Smooth muscle cell (in vitro differentiated cells): ENCODE results near the gene OGA. TPM values are rescaled to one million over a fixed set of nuclear protein-coding genes. Genes with fewer than 3 reads are reported as not detected.

Source experiments
- DNase-seq: peaks from one replicate; lab custom pipeline; 2025; ENCODE audit not compliant: unreplicated experiment; lab: John Stamatoyannopoulos, UW
- H2AFZ ChIP-seq: fragments of 200-600 bp; sonication (generic); 2 replicates; pipeline ENCODE4 v1.6.0; 2016; ENCODE audit warnings: antibody characterized with exemption, low read depth, mild to moderate bottlenecking
- H3F3A ChIP-seq: fragments of 200-600 bp; sonication (generic); 2 replicates; pipeline ENCODE4 v1.6.0; 2017; ENCODE audit warnings: antibody characterized with exemption, low read depth
- H3K27ac ChIP-seq: fragments of 200-600 bp; sonication (generic); 2 replicates; pipeline ENCODE4 v1.5.1; 2016; ENCODE audit warnings: low read depth, mild to moderate bottlenecking
- H3K27me3 ChIP-seq: fragments of 200-600 bp; sonication (generic); 2 replicates; pipeline ENCODE4 v1.6.1; 2016; ENCODE audit warnings: low read depth, mild to moderate bottlenecking
- H3K36me3 ChIP-seq: fragments of 200-600 bp; sonication (generic); 2 replicates; pipeline ENCODE4 v1.5.1; 2016; ENCODE audit warnings: low read depth
- H3K4me1 ChIP-seq: fragments of 200-600 bp; sonication (generic); 2 replicates; pipeline ENCODE4 v1.5.1; 2016; ENCODE audit warnings: low read depth
- H3K4me2 ChIP-seq: fragments of 200-600 bp; sonication (generic); 2 replicates; pipeline ENCODE4 v1.6.0; 2016; ENCODE audit warnings: mild to moderate bottlenecking
- H3K4me3 ChIP-seq: fragments of 200-600 bp; sonication (generic); 2 replicates; pipeline ENCODE4 v1.5.1; 2016; ENCODE audit warnings: mild to moderate bottlenecking
- H3K79me2 ChIP-seq: fragments of 200-600 bp; sonication (generic); 2 replicates; pipeline ENCODE4 v1.6.0; 2016; ENCODE audit warnings: low read depth, mild to moderate bottlenecking
- H3K9ac ChIP-seq: fragments of 200-600 bp; sonication (generic); 2 replicates; pipeline ENCODE4 v1.6.0; 2016; ENCODE audit warnings: low read depth
- H3K9me3 ChIP-seq: fragments of 200-600 bp; sonication (generic); replicated peaks from 2 replicates; pipeline ENCODE4 v1.5.1; 2016; ENCODE audit warnings: low read depth
- H4K20me1 ChIP-seq: fragments of 200-600 bp; sonication (generic); 2 replicates; pipeline ENCODE4 v1.6.0; 2016; ENCODE audit warnings: low read depth
- WGBS: methylation state at CpG from one replicate; pipeline ENCODE4 v1.1.7; 2016; ENCODE audit warnings: low lambda C conversion rate; 5-methylcytosine and 5-hydroxymethylcytosine counted together
- polyA plus RNA-seq: library from polyadenylated mRNA; unstranded; fragments of >200 nt; fragmentation: Nextera tagmentation; extraction: Ambion mirVana; gene quantifications from 2 replicates; pipeline ENCODE4 v1.2.1, GENCODE V29; 2016
- total RNA-seq: library from RNA; depleted of rRNA; stranded (reverse); fragments of >200 nt; gene quantifications from 2 replicates; pipeline ENCODE4 v1.2.3, GENCODE V29; 2014
- TF ChIP-seq, protein P1 (sequence below): fragments of 200-600 bp; sonication (generic); IDR thresholded peaks from 2 replicates; pipeline ENCODE4 v1.5.1; 2017; ENCODE audit warnings: borderline replicate concordance, mild to moderate bottlenecking, antibody characterized with exemption; ENCODE audit not compliant: insufficient read depth, poor library complexity, severe bottlenecking

The OGA gene
- total and polyA plus RNA-seq, 2 experiments from 2014 or later, result 54.8 to 98.6 TPM

GRCh38 chr10:101771380-101771779, 46.9 kb downstream of the OGA start:
- H4K20me1 ChIP-seq, result peaks cover 7% of the 10 kb centered on the region
- DNase-seq, result no peak
- no peak overlapping the region for H3K9ac ChIP-seq
- TF ChIP-seq, protein P1, sequence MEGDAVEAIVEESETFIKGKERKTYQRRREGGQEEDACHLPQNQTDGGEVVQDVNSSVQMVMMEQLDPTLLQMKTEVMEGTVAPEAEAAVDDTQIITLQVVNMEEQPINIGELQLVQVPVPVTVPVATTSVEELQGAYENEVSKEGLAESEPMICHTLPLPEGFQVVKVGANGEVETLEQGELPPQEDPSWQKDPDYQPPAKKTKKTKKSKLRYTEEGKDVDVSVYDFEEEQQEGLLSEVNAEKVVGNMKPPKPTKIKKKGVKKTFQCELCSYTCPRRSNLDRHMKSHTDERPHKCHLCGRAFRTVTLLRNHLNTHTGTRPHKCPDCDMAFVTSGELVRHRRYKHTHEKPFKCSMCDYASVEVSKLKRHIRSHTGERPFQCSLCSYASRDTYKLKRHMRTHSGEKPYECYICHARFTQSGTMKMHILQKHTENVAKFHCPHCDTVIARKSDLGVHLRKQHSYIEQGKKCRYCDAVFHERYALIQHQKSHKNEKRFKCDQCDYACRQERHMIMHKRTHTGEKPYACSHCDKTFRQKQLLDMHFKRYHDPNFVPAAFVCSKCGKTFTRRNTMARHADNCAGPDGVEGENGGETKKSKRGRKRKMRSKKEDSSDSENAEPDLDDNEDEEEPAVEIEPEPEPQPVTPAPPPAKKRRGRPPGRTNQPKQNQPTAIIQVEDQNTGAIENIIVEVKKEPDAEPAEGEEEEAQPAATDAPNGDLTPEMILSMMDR, result no peak
- no peaks in the 10 kb centered on the region for H3F3A ChIP-seq
- peaks cover 37% of the 10 kb centered on the region for H3K4me1 ChIP-seq
- H3K9me3 ChIP-seq, result no peaks in the 10 kb centered on the region
- no peaks in the 10 kb centered on the region for H3K79me2 ChIP-seq
- no peak overlapping the region for H3K4me3 ChIP-seq
- 97% methylated on average over 10 of the region's 10 CpGs for WGBS
- no peak overlapping the region for H2AFZ ChIP-seq
- no peaks in the 10 kb centered on the region for H3K36me3 ChIP-seq
- H3K27me3 ChIP-seq, result peaks cover 61% of the 10 kb centered on the region
- H3K4me2 ChIP-seq, result no peak overlapping the region
- H3K27ac ChIP-seq, result no peak overlapping the region

DNA sequence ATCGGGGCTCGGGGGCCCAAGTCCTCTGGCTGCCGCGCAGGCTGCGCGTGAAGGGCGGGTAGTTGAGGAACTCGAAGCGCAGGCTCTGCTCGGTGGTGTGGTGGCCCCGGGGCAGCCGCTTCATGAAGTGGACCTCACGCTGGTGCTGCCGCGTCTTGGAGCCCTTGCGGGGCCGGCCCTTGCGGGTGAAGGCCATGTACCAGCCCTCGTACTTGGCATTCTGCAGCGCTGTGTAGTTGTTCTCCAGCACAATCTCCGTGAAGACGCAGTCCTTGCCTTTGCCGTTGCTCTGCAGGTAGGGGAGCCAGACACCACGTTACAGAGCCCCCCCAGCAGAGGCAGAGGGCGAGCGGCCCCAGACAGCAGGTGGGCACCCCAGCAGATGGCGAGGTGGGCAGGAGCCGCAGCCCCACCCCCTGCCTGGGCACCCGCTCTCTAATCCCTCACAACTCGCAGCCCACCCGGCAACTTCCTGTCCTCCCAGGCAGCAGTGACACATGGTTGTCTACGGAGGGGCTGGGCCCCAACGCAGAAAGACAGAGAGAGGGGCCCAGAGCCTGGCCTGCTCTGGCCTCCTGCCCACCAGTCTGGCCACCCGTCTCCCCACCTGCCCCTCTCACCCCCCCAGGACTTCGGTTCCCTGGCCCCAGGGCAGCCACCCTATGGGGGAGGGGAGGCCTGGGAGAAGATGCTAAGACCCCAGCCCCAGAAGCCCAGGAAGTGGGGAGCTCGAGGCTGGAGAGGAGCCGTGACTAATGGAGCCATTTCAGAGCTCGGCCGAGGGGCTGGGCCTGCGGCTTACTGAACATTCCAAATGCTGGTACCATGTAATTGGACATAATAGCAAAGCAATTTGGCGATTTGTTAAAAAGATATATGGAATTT, 47.7 kb downstream of the OGA start:
- Histone ChIP-seq H3K36me3 (no peaks in the 10 kb centered on the region), H3K4me2 (no peak overlapping the region), H4K20me1 (peaks cover 7% of the 10 kb centered on the region), H3K27me3 (peaks cover 64% of the 10 kb centered on the region), H3K4me1 (peaks cover 37% of the 10 kb centered on the region), H2AFZ (no peak overlapping the region), H3K79me2 (no peaks in the 10 kb centered on the region), H3K9ac (no peak overlapping the region), H3K4me3 (no peak overlapping the region), H3F3A (no peaks in the 10 kb centered on the region), H3K9me3 (no peaks in the 10 kb centered on the region), H3K27ac (no peak overlapping the region)
- DNase-seq, result no peak
- 90% methylated on average over 40 of the region's 41 CpGs for WGBS
- TF ChIP-seq, protein P1, result no peak

- no peaks in the 10 kb centered on the region for H3K79me2 ChIP-seq
- peaks cover 28% of the 10 kb centered on the region for H3K4me1 ChIP-seq
- no peaks in the 10 kb centered on the region for H3K36me3 ChIP-seq
- no peak overlapping the region for H3K9ac ChIP-seq
- H2AFZ ChIP-seq, result no peak overlapping the region
- H3K27ac ChIP-seq, result no peak overlapping the region
- no peak for DNase-seq
- H4K20me1 ChIP-seq, result no peaks in the 10 kb centered on the region
- H3K4me2 ChIP-seq, result no peak overlapping the region
- no peak overlapping the region for H3K4me3 ChIP-seq
- WGBS, result 94% methylated on average over 5 of the region's 5 CpGs
- no peaks in the 10 kb centered on the region for H3F3A ChIP-seq
- no peaks in the 10 kb centered on the region for H3K9me3 ChIP-seq
- TF ChIP-seq, protein P1, result no peak
- H3K27me3 ChIP-seq, result peaks cover 64% of the 10 kb centered on the region
Measured at GRCh38 chr10:101769541-101770180, 48.6 kb downstream of the OGA start.

DNA sequence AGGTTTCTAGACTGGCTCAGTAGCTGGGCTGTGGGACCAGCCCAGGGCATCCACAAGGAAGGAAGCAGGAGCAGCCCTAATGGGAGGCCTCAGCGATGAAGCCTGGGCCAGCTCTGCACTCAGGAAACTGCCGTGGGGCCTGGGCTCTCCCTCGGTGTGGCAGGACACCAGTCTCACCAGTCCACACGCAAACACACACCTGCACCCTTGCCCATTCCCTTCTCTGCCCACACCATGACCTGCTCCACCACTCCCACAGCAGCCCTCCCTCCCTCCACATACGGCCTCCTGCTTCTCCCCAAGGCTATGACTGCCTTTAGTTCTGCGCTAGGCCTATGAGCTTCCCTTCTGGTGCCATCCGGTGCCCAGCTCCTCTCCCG, 49.5 kb downstream of the OGA start:
- no peak for DNase-seq
- Histone ChIP-seq H3K9me3 (no peaks in the 10 kb centered on the region), H3F3A (no peaks in the 10 kb centered on the region), H3K4me3 (no peak overlapping the region), H3K27me3 (peaks cover 59% of the 10 kb centered on the region), H3K36me3 (no peaks in the 10 kb centered on the region), H3K9ac (no peak overlapping the region), H2AFZ (no peak overlapping the region), H3K27ac (no peak overlapping the region), H3K4me1 (peaks cover 19% of the 10 kb centered on the region), H3K4me2 (no peak overlapping the region), H4K20me1 (no peaks in the 10 kb centered on the region), H3K79me2 (no peaks in the 10 kb centered on the region)
- TF ChIP-seq, protein P1, result no peak
- WGBS, result 95% methylated on average over 8 of the region's 8 CpGs
